Epithelial cell of esophagus (primary cell): ENCODE data around the gene SLC25A41.

Experiments
- DNase-seq: peaks from one replicate; pipeline ENCODE4 v3.0.0; 2010; ENCODE audit warnings: low read depth
- H3K4me3 ChIP-seq: 2 replicates; pipeline ENCODE4 v1.5.1; 2011; ENCODE audit warnings: mild to moderate bottlenecking, low read length, control low read depth
- CTCF ChIP-seq: IDR thresholded peaks from 2 replicates; pipeline ENCODE4 v1.5.1; 2011; ENCODE audit warnings: low read depth, mild to moderate bottlenecking, low read length, control low read depth, inconsistent platforms; ENCODE audit not compliant: insufficient read depth; ENCODE audit errors: missing control alignments

SLC25A41 gene

GRCh38 chr19:6393074-6393982, 40.2 kb downstream of the SLC25A41 start, which contains the start of gene GTF2F1:
Gene GTF2F1, minus strand, starts transcription at chr19:6393164. Its CDS starts 169 bp downstream, at chr19:6392995.
- H3K4me3 ChIP-seq, result peak within 1 kb of the TSS; percentile 91
- TF ChIP-seq CTCF, result peak; percentile 15
- DNase-seq, result peak; percentile 87

GRCh38 chr19:6392221-6393073, 41.1 kb downstream of the SLC25A41 start:
- H3K4me3 ChIP-seq, result peak overlapping the region; percentile 91
- TF ChIP-seq CTCF, result no peak
- DNase-seq, result no peak

- no peak for TF ChIP-seq CTCF
- no peak overlapping the region for H3K4me3 ChIP-seq
- DNase-seq, result no peak
Observed at GRCh38 chr19:6387372-6387771, 46.2 kb downstream of the SLC25A41 start.

- no peak for TF ChIP-seq CTCF
- H3K4me3 ChIP-seq, result no peak overlapping the region
- DNase-seq, result no peak
Observed at GRCh38 chr19:6384381-6384780, 49.2 kb downstream of the SLC25A41 start.

- no peak overlapping the region for H3K4me3 ChIP-seq
- no peak for DNase-seq
- no peak for TF ChIP-seq CTCF
Observed at GRCh38 chr19:6383188-6383587, 50.4 kb downstream of the SLC25A41 start.

- no peak for TF ChIP-seq CTCF
- no peak overlapping the region for H3K4me3 ChIP-seq
- no peak for DNase-seq
Observed at GRCh38 chr19:6381030-6381750, 52.4 kb downstream of the SLC25A41 start.
